ENCODE results near the gene HSD17B8.

HSD17B8 gene

DNA sequence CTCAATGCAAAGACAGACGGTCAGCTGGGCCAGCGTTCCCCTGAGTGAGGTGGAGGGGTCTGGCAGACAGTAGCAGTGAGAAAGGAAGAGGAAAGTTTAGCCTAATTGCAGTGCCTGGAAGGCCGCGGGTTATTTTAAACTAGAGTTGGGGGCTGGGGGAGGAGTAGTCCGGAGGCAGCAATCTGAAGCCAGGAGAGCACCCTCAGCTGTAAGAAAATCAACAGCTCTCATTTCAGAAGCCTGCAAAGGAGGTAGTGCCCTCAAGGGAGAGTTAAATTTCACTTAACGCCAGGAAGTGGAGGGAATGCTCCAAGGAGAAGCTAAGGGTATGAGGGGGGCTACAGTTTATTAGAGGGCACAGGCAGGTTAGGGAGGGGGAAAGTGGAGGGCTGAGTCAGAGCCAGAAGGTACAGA lies 30.8 kb downstream of the HSD17B8 start:
- no peak overlapping the region for H3K27ac ChIP-seq (ENCODE audit: insufficient read depth in 1 of 2, low read depth in 1 of 2, low read length in 2 of 2, poor library complexity in 1 of 2, severe bottlenecking in 2 of 2)
- WGBS (ENCODE audit: insufficient coverage): 81% methylated on average over 2 of the region's 6 CpGs
- H3K4me1 ChIP-seq (ENCODE audit: control extremely low read depth in 1 of 4, control insufficient read depth in 4 of 4, insufficient read depth in 4 of 4, low read length in 3 of 4): no peaks in the 10 kb centered on the region
- no peak for DNase-seq
- H3K27me3 ChIP-seq (replicated peaks in 2 of 5; ENCODE audit: control insufficient read depth in 4 of 5, insufficient read depth in 5 of 5, low read length in 4 of 5): peaks cover 0 to 7% (median 0%) of the 10 kb centered on the region in 5 experiments
- CTCF ChIA-PET: interaction anchor here (0.6 to 2.1 kb wide), 5 partner anchors 10 to 44 kb away, joined by 3 to 10 read pairs (median 4); partner anchors contain the start of gene RING1
- no peak overlapping the region for H3K4me3 ChIP-seq (ENCODE audit: control insufficient read depth in 1 of 7, extremely low read depth in 1 of 7, insufficient read depth in 4 of 7, low read depth in 2 of 7, low read length in 6 of 7)
- no peaks in the 10 kb centered on the region for H3K36me3 ChIP-seq (ENCODE audit: control insufficient read depth in 4 of 4, insufficient read depth in 4 of 4, low read length in 3 of 4)
- POLR2A ChIA-PET: no interaction called here
- no peaks in the 10 kb centered on the region for H3K9me3 ChIP-seq (ENCODE audit: control extremely low read depth in 1 of 5, control insufficient read depth in 4 of 5, insufficient read depth in 2 of 5, low read depth in 1 of 5, low read length in 4 of 5)

DNA sequence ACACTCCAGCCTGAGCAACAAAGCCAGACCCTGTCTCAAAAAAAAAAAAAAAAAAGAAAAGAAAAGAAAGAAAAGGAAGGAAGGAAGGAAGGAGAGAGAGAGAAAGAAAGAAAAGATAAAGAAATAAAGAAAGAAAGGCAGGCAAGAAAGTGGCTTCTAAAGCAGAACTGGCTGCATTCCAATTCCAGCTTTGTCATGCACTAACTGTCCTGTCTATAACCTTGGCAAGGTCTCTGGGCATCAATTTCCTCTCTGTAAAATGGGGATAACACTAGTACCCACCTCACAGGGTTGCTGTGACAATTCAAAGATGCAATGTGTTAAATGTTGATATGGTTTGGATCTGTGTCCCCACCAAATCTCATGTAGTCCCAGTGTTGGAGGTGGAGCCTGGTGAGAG lies 31.9 kb downstream of the HSD17B8 start:
- ChIA-PET POLR2A (no interaction called here), CTCF (interaction anchor here (1.0 to 2.1 kb wide), 4 partner anchors 12 to 38 kb away, joined by 3 to 10 read pairs (median 4); partner anchors contain the start of gene RING1)
- Histone ChIP-seq H3K36me3 (ENCODE audit: control insufficient read depth in 4 of 4, insufficient read depth in 4 of 4, low read length in 3 of 4) (no peaks in the 10 kb centered on the region), H3K27ac (ENCODE audit: insufficient read depth in 1 of 2, low read depth in 1 of 2, low read length in 2 of 2, poor library complexity in 1 of 2, severe bottlenecking in 2 of 2) (no peak overlapping the region), H3K4me1 (ENCODE audit: control extremely low read depth in 1 of 4, control insufficient read depth in 4 of 4, insufficient read depth in 4 of 4, low read length in 3 of 4) (no peaks in the 10 kb centered on the region), H3K4me3 (ENCODE audit: control insufficient read depth in 1 of 7, extremely low read depth in 1 of 7, insufficient read depth in 4 of 7, low read depth in 2 of 7, low read length in 6 of 7) (no peak overlapping the region), H3K9me3 (ENCODE audit: control extremely low read depth in 1 of 5, control insufficient read depth in 4 of 5, insufficient read depth in 2 of 5, low read depth in 1 of 5, low read length in 4 of 5) (no peaks in the 10 kb centered on the region), H3K27me3 (replicated peaks in 2 of 5; ENCODE audit: control insufficient read depth in 4 of 5, insufficient read depth in 5 of 5, low read length in 4 of 5) (peaks cover 0 to 7% (median 0%) of the 10 kb centered on the region in 5 experiments)
- no peak for DNase-seq

- WGBS (ENCODE audit: insufficient coverage): 98% methylated on average over 5 of the region's 6 CpGs
- no peak for DNase-seq
- Histone ChIP-seq H3K27ac (ENCODE audit: insufficient read depth in 1 of 2, low read depth in 1 of 2, low read length in 2 of 2, poor library complexity in 1 of 2, severe bottlenecking in 2 of 2) (no peak overlapping the region), H3K27me3 (replicated peaks in 2 of 5; ENCODE audit: control insufficient read depth in 4 of 5, insufficient read depth in 5 of 5, low read length in 4 of 5) (peaks cover 0 to 7% (median 0%) of the 10 kb centered on the region in 5 experiments), H3K36me3 (ENCODE audit: control insufficient read depth in 4 of 4, insufficient read depth in 4 of 4, low read length in 3 of 4) (no peaks in the 10 kb centered on the region), H3K9me3 (ENCODE audit: control extremely low read depth in 1 of 5, control insufficient read depth in 4 of 5, insufficient read depth in 2 of 5, low read depth in 1 of 5, low read length in 4 of 5) (no peaks in the 10 kb centered on the region), H3K4me1 (ENCODE audit: control extremely low read depth in 1 of 4, control insufficient read depth in 4 of 4, insufficient read depth in 4 of 4, low read length in 3 of 4) (peaks cover 0 to 1% (median 0%) of the 10 kb centered on the region in 4 experiments), H3K4me3 (ENCODE audit: control insufficient read depth in 1 of 7, extremely low read depth in 1 of 7, insufficient read depth in 4 of 7, low read depth in 2 of 7, low read length in 6 of 7) (no peak overlapping the region)
- ChIA-PET POLR2A (no interaction called here), CTCF (interaction anchor here (1.1 to 2.6 kb wide), 4 partner anchors 11 to 75 kb away, joined by 3 to 8 read pairs (median 4); partner anchors contain the start of gene RING1)
These were observed 32.4 kb downstream of the HSD17B8 start for GRCh38 chr6:33236852-33237251.

DNA sequence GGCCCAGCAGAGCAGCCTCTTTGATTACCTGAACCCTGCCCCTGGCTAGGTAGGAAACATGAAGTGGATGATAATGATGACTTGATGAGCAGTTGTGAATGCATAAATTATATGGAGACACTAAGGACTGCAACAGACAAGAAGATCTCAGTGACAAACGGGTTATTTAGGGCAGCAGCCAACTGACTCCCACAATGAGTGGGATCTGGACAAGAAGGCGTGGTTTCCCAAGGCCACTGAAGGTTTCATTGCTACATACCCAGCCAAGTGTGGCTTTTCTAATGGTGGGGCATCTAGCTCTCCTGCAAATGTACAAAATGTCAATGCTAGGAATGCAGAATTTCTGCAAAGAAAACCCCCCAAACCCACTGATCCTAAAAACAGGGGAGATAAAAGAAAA lies 33.3 kb downstream of the HSD17B8 start:
- CTCF ChIA-PET: interaction anchor here (1.1 to 3.0 kb wide), 5 partner anchors 9 to 119 kb away, joined by 3 to 15 read pairs (median 5); no protein-coding TSS in a partner anchor
- Histone ChIP-seq H3K9me3 (ENCODE audit: control extremely low read depth in 1 of 5, control insufficient read depth in 4 of 5, insufficient read depth in 2 of 5, low read depth in 1 of 5, low read length in 4 of 5) (no peaks in the 10 kb centered on the region), H3K27me3 (replicated peaks in 2 of 5; ENCODE audit: control insufficient read depth in 4 of 5, insufficient read depth in 5 of 5, low read length in 4 of 5) (peaks cover 0 to 7% (median 0%) of the 10 kb centered on the region in 5 experiments), H3K36me3 (ENCODE audit: control insufficient read depth in 4 of 4, insufficient read depth in 4 of 4, low read length in 3 of 4) (no peaks in the 10 kb centered on the region), H3K4me1 (ENCODE audit: control extremely low read depth in 1 of 4, control insufficient read depth in 4 of 4, insufficient read depth in 4 of 4, low read length in 3 of 4) (peaks cover 0 to 1% (median 0%) of the 10 kb centered on the region in 4 experiments), H3K4me3 (ENCODE audit: control insufficient read depth in 1 of 7, extremely low read depth in 1 of 7, insufficient read depth in 4 of 7, low read depth in 2 of 7, low read length in 6 of 7) (no peak overlapping the region), H3K27ac (ENCODE audit: insufficient read depth in 1 of 2, low read depth in 1 of 2, low read length in 2 of 2, poor library complexity in 1 of 2, severe bottlenecking in 2 of 2) (no peak overlapping the region)
- no peak for DNase-seq
- POLR2A ChIA-PET: no interaction called here
- 88% methylated on average over 1 of the region's 2 CpGs for WGBS (ENCODE audit: insufficient coverage)

DNA sequence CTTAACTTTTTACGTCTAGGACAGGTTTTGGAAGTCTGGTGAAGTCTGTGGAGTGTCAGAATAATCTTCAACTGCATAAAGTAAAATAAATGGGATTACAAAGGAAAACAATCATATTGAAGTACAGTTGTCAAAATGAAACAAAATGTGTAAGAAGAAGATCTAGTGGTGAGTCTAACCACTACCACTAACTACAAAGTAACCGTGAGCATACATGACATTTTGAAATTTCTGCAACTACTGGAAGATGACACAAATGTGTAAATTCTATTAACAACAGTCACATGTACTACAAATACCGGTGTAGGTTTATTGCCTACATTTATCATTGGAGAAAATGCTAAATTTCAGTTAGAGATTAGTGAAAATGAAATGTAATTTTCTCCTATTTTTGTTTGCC lies 37.5 kb downstream of the HSD17B8 start:
- ChIA-PET POLR2A (no interaction called here), CTCF (no interaction called here)
- H3K4me1 ChIP-seq (ENCODE audit: control extremely low read depth in 1 of 4, control insufficient read depth in 4 of 4, insufficient read depth in 4 of 4, low read length in 3 of 4): peaks cover 0 to 1% (median 0%) of the 10 kb centered on the region in 4 experiments
- H3K27ac ChIP-seq (ENCODE audit: insufficient read depth in 1 of 2, low read depth in 1 of 2, low read length in 2 of 2, poor library complexity in 1 of 2, severe bottlenecking in 2 of 2): no peak overlapping the region
- H3K4me3 ChIP-seq (ENCODE audit: control insufficient read depth in 1 of 7, extremely low read depth in 1 of 7, insufficient read depth in 4 of 7, low read depth in 2 of 7, low read length in 6 of 7): no peak overlapping the region
- peak in 1 of 3 donors; percentile 36 for DNase-seq
- WGBS (ENCODE audit: insufficient coverage): no CpG with 5 or more reads among the region's 3 CpGs
- H3K27me3 ChIP-seq (replicated peaks in 2 of 5; ENCODE audit: control insufficient read depth in 4 of 5, insufficient read depth in 5 of 5, low read length in 4 of 5): peaks cover 0 to 10% (median 0%) of the 10 kb centered on the region in 5 experiments
- H3K36me3 ChIP-seq (ENCODE audit: control insufficient read depth in 4 of 4, insufficient read depth in 4 of 4, low read length in 3 of 4): no peaks in the 10 kb centered on the region
- no peaks in the 10 kb centered on the region for H3K9me3 ChIP-seq (ENCODE audit: control extremely low read depth in 1 of 5, control insufficient read depth in 4 of 5, insufficient read depth in 2 of 5, low read depth in 1 of 5, low read length in 4 of 5)

- H3K36me3 ChIP-seq (ENCODE audit: control insufficient read depth in 4 of 4, insufficient read depth in 4 of 4, low read length in 3 of 4): no peaks in the 10 kb centered on the region
- no peak overlapping the region for H3K27ac ChIP-seq (ENCODE audit: insufficient read depth in 1 of 2, low read depth in 1 of 2, low read length in 2 of 2, poor library complexity in 1 of 2, severe bottlenecking in 2 of 2)
- peaks cover 3 to 8% (median 6%) of the 10 kb centered on the region in 4 experiments for H3K4me1 ChIP-seq (ENCODE audit: control extremely low read depth in 1 of 4, control insufficient read depth in 4 of 4, insufficient read depth in 4 of 4, low read length in 3 of 4)
- DNase-seq: no peak
- no peak overlapping the region for H3K4me3 ChIP-seq (ENCODE audit: control insufficient read depth in 1 of 7, extremely low read depth in 1 of 7, insufficient read depth in 4 of 7, low read depth in 2 of 7, low read length in 6 of 7)
- ChIA-PET POLR2A (no interaction called here), CTCF (interaction anchor here (0.9 to 1.4 kb wide), 2 partner anchors 23 to 34 kb away, joined by 3 read pairs; no protein-coding TSS in a partner anchor)
- H3K9me3 ChIP-seq (ENCODE audit: control extremely low read depth in 1 of 5, control insufficient read depth in 4 of 5, insufficient read depth in 2 of 5, low read depth in 1 of 5, low read length in 4 of 5): no peaks in the 10 kb centered on the region
- H3K27me3 ChIP-seq (replicated peaks in 2 of 5; ENCODE audit: control insufficient read depth in 4 of 5, insufficient read depth in 5 of 5, low read length in 4 of 5): peaks cover 0 to 10% (median 0%) of the 10 kb centered on the region in 5 experiments
- 100% methylated on average over 1 of the region's 1 CpG for WGBS (ENCODE audit: insufficient coverage)
These were observed 39.0 kb downstream of the HSD17B8 start for GRCh38 chr6:33243476-33243875.

DNA sequence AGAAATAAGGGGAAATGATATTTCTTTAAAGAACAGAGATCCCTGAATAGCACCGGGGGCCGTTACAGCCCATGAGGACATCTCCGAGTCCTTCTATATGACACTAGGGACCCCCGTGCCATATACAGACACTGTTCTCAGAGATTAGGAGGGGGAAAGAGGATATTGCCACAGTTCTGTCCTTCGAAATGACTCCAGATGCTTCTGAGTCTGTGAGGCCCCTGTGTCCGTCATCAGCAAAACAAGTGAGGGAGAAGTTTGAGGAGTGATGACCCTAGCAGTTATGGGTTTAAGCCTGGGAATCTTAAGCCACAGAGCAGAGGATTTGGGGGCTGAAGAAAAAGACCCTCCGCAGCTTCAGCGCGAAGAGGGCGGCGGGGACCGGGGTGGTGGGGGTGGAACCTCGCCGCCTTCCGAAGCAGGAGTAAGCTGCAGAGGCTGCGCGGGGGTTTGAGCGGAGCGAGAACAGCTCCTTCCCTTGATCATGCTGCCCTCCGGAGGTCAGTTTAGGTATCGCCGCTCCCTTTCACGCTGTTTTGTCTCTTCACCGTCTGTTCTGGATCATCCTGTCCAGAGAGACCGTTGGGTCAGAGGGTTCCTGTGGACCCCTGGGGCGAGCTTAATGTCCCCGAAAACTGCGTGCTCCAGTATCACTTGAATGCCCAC lies 43.7 kb downstream of the HSD17B8 start:
- CTCF ChIA-PET: interaction anchor here (0.6 to 2.2 kb wide), 33 partner anchors 9 to 364 kb away, joined by 3 to 20 read pairs (median 4); partner anchors contain the start of genes B3GALT4, HSD17B8, RING1 and RPS18
- WGBS (ENCODE audit: insufficient coverage): 0% methylated on average over 27 of the region's 28 CpGs
- no peaks in the 10 kb centered on the region for H3K9me3 ChIP-seq (ENCODE audit: control extremely low read depth in 1 of 5, control insufficient read depth in 4 of 5, insufficient read depth in 2 of 5, low read depth in 1 of 5, low read length in 4 of 5)
- peak overlapping the region; percentile 44 to 86 (median 74) for H3K4me3 ChIP-seq (ENCODE audit: control insufficient read depth in 1 of 7, extremely low read depth in 1 of 7, insufficient read depth in 4 of 7, low read depth in 2 of 7, low read length in 6 of 7)
- POLR2A ChIA-PET: interaction anchor here (0.9 to 2.2 kb wide), 4 partner anchors 23 to 268 kb away, joined by 3 to 10 read pairs (median 3); partner anchors contain the start of genes HSD17B8, RPS18 and VPS52
- H3K27me3 ChIP-seq (replicated peaks in 2 of 5; ENCODE audit: control insufficient read depth in 4 of 5, insufficient read depth in 5 of 5, low read length in 4 of 5): peaks cover 0 to 5% (median 0%) of the 10 kb centered on the region in 5 experiments
- H3K4me1 ChIP-seq (ENCODE audit: control extremely low read depth in 1 of 4, control insufficient read depth in 4 of 4, insufficient read depth in 4 of 4, low read length in 3 of 4): peaks cover 10 to 27% (median 25%) of the 10 kb centered on the region in 4 experiments
- peak; percentile 82 to 90 (median 87) for DNase-seq
- peaks cover 0 to 13% (median 6%) of the 10 kb centered on the region in 4 experiments for H3K36me3 ChIP-seq (ENCODE audit: control insufficient read depth in 4 of 4, insufficient read depth in 4 of 4, low read length in 3 of 4)
- peak overlapping the region; percentile 81 to 94 for H3K27ac ChIP-seq (ENCODE audit: insufficient read depth in 1 of 2, low read depth in 1 of 2, low read length in 2 of 2, poor library complexity in 1 of 2, severe bottlenecking in 2 of 2)
